ENCODE results near the gene SYNPR.

- TF ChIP-seq CTCF (conservative IDR thresholded peaks at IDR 0.05 in 1 of 2, IDR thresholded peaks at IDR 0.05 in 1 of 2; ENCODE audit: extremely low read depth in 1 of 2, insufficient read depth in 1 of 2, low read depth in 1 of 2, low read length in 2 of 2) (no peak), EZH2 (IDR thresholded peaks at IDR 0.05; ENCODE audit: borderline replicate concordance, low read length) (no peak)
Measured at GRCh38 chr3:63578858-63579257, 300.8 kb downstream of the SYNPR start.

Measured in mammary epithelial cell (primary cell).